ENCODE results near the gene AHRR. TPM values are rescaled to one million over a fixed set of nuclear protein-coding genes. Genes with fewer than 3 reads are reported as not detected.
A peak's percentile ranks its signal among the peaks of the same experiment; 100 is the strongest.

Gene AHRR
- total and polyA plus RNA-seq, 2 of the 4 experiments (the other 2 are of a cell fraction): 15.6 to 37.1 TPM

- peak overlapping the region; percentile 21 for H4K5ac ChIP-seq (ENCODE audit: low read depth, low read length)
- H3K36me3 ChIP-seq (ENCODE audit: control insufficient read depth, insufficient read depth, low read length): peaks cover 23% of the 10 kb centered on the region
- H3K4me2 ChIP-seq (ENCODE audit: low read depth, low read length): peak overlapping the region; percentile 24; the same call in 1 of the 2 replicates
- no peak overlapping the region for H3K18ac ChIP-seq (ENCODE audit: low read depth, low read length)
- H3K79me1 ChIP-seq (ENCODE audit: low read depth in 1 of 2, low read length in 2 of 2): peaks cover 28 to 65% of the 10 kb centered on the region in 2 experiments
- peak overlapping the region; percentile 72 for H3K14ac ChIP-seq (replicated peaks; ENCODE audit: low read depth, low read length)
- peak overlapping the region in 1 of 2 experiments; percentile 73; a peak in 2 of 4 replicates for H4K8ac ChIP-seq (ENCODE audit: low read depth in 2 of 2, low read length in 2 of 2)
- peak overlapping the region; percentile 68; the same call in 1 of the 2 replicates for H3K23ac ChIP-seq (ENCODE audit: low read depth, low read length)
- H4K20me1 ChIP-seq (ENCODE audit: insufficient read depth, low read length): peaks cover 36% of the 10 kb centered on the region
- no TSS peak for BruUV-seq (replicated peaks)
- ChIA-PET POLR2A (ENCODE audit: unreplicated experiment) (no interaction called here), CTCF (no interaction called here)
- H3K4me3 ChIP-seq (ENCODE audit: insufficient read depth, low read depth, low read length): no peak overlapping the region
- 98% methylated on average over 17 of the region's 27 CpGs; no CpG with 5 or more reads in 1 of the 2 experiments for WGBS, 2 experiments (ENCODE audit: extremely low coverage in 2 of 2, insufficient read length in 1 of 2)
- intact Hi-C loops (cut with micrococcal nuclease): no loop called here
- no peak overlapping the region for H2BK5ac ChIP-seq (ENCODE audit: low read depth, low read length, poor library complexity, severe bottlenecking)
- in situ Hi-C loops (cut with MboI; ENCODE audit: low sequenced_read_pairs): no loop called here
- H3K4ac ChIP-seq (ENCODE audit: low read depth, low read length): peak overlapping the region; percentile 58
- H3K9me3 ChIP-seq (ENCODE audit: control insufficient read depth, insufficient read depth, low read length): no peaks in the 10 kb centered on the region
- H3K27ac ChIP-seq (ENCODE audit: insufficient read depth, low read length): no peak overlapping the region
- H2BK15ac ChIP-seq (ENCODE audit: low read depth, low read length): no peak overlapping the region
- ATAC-seq (ENCODE audit: low read depth): peak; percentile 2; the same call in 1 of the 2 replicates
- peak overlapping the region; percentile 30; the same call in 1 of the 2 replicates for H2BK120ac ChIP-seq (ENCODE audit: low read depth, low read length)
- H3K9me1 ChIP-seq (ENCODE audit: insufficient read depth, low read length): peaks cover 20% of the 10 kb centered on the region
- no peak for TF ChIP-seq ELK1 (IDR thresholded peaks at IDR 0.05; ENCODE audit: borderline replicate concordance, low read depth, low read length)
- no peak for TF ChIP-seq BHLHE40 (IDR thresholded peaks at IDR 0.05; ENCODE audit: low read depth, low read length)
- TF ChIP-seq CHD1 (IDR thresholded peaks at IDR 0.05; ENCODE audit: low read depth, low read length): no peak
- no peak for TF ChIP-seq NFE2L2 (IDR thresholded peaks at IDR 0.05; ENCODE audit: low read depth, low read length)
- no peak for TF ChIP-seq CEBPB (IDR thresholded peaks at IDR 0.05; ENCODE audit: low read depth, low read length)
- no peak for TF ChIP-seq USF2 (IDR thresholded peaks at IDR 0.05; ENCODE audit: low read depth, low read length)
- no peak for TF ChIP-seq MXI1 (IDR thresholded peaks at IDR 0.05; ENCODE audit: borderline replicate concordance, low read depth, low read length)
- TF ChIP-seq POLR2A (IDR thresholded peaks at IDR 0.05; ENCODE audit: low read depth, low read length): no peak
- no peak for TF ChIP-seq SMC3 (IDR thresholded peaks at IDR 0.05; ENCODE audit: low read depth, low read length)
- DNase-seq: no peak
- H3K56ac ChIP-seq (ENCODE audit: extremely low read depth, insufficient read depth, low read length): no peak overlapping the region
- H2AK5ac ChIP-seq (ENCODE audit: low read depth, low read length): peak overlapping the region; percentile 79
- dilution Hi-C loops (cut with HindIII; ENCODE audit: low sequenced_read_pairs, unreplicated experiment): no loop called here
- no peak overlapping the region for H2BK20ac ChIP-seq (ENCODE audit: low read depth, low read length)
- no peak overlapping the region for H3K9ac ChIP-seq (ENCODE audit: low read depth, low read length)
- peaks cover 17% of the 10 kb centered on the region for H3K4me1 ChIP-seq (ENCODE audit: control insufficient read depth, insufficient read depth, low read length)
- peak overlapping the region; percentile 19; the same call in 1 of the 2 replicates for H4K91ac ChIP-seq (ENCODE audit: insufficient read depth, low read depth, low read length)
- H2AK9ac ChIP-seq (replicated peaks; ENCODE audit: low read depth, low read length, poor library complexity): peak overlapping the region; percentile 97
- no peaks in the 10 kb centered on the region for H3K27me3 ChIP-seq (ENCODE audit: control insufficient read depth, insufficient read depth, low read length)
- H2AFZ ChIP-seq (replicated peaks; ENCODE audit: low read length, poor library complexity): peak overlapping the region; percentile 53
These were observed 21.3 kb downstream of the AHRR start for GRCh38 chr5:342501-343460.
